GM19023 (cell line): Measurements from ENCODE around the gene B4GALT5.

Source experiments
- ATAC-seq: cut with Tn5 transposase; IDR thresholded peaks from one replicate; pipeline ENCODE4 v1.9.1; 2021; ENCODE audit warnings: mild to moderate bottlenecking, moderate library complexity; ENCODE audit not compliant: unreplicated experiment

The B4GALT5 gene

GRCh38 chr20:49610691-49611538, 102.8 kb downstream of the B4GALT5 start:
- ATAC-seq, result peak; percentile 65

- ATAC-seq, result no peak
Measured at GRCh38 chr20:49608752-49609670, 104.7 kb downstream of the B4GALT5 start.

- no peak for ATAC-seq
Measured at GRCh38 chr20:49607568-49607967, 106.1 kb downstream of the B4GALT5 start.

GRCh38 chr20:49603209-49603627, 110.5 kb downstream of the B4GALT5 start:
- no peak for ATAC-seq

GRCh38 chr20:49602345-49603208, 111.1 kb downstream of the B4GALT5 start:
- no peak for ATAC-seq

- no peak for ATAC-seq
Measured at GRCh38 chr20:49601153-49601924, 112.3 kb downstream of the B4GALT5 start.

- no peak for ATAC-seq
Measured at GRCh38 chr20:49599746-49600113, 113.9 kb downstream of the B4GALT5 start.

GRCh38 chr20:49597825-49598395, 115.8 kb downstream of the B4GALT5 start:
- ATAC-seq, result no peak

GRCh38 chr20:49595811-49596561, 117.7 kb downstream of the B4GALT5 start:
- no peak for ATAC-seq

GRCh38 chr20:49595346-49595745, 118.3 kb downstream of the B4GALT5 start:
- no peak for ATAC-seq

- no peak for ATAC-seq
Measured at GRCh38 chr20:49594931-49595315, 118.8 kb downstream of the B4GALT5 start.

GRCh38 chr20:49594143-49594930, 119.3 kb downstream of the B4GALT5 start:
- no peak for ATAC-seq

GRCh38 chr20:49593466-49594142, 120.1 kb downstream of the B4GALT5 start:
- ATAC-seq, result no peak

- ATAC-seq, result no peak
Measured at GRCh38 chr20:49592120-49592519, 121.6 kb downstream of the B4GALT5 start.

- ATAC-seq, result no peak
Measured at GRCh38 chr20:49591217-49591865, 122.3 kb downstream of the B4GALT5 start.

- ATAC-seq, result no peak
Measured at GRCh38 chr20:49590163-49591017, 123.3 kb downstream of the B4GALT5 start.
